ENCODE results near the gene HECW1.
"Not testable (repeated sequence)": the region's sequence is repeated elsewhere in the genome, so short reads cannot be mapped to it uniquely, and the experiment has no call there.

GRCh38 chr7:43343417-43343816 is 231.0 kb downstream of the HECW1 start:
- TF ChIP-seq EZH2phosphoT487 (IDR thresholded peaks at IDR 0.05; ENCODE audit: insufficient read depth, low read depth); EZH2 (IDR thresholded peaks at IDR 0.05; ENCODE audit: insufficient read depth, poor library complexity, severe bottlenecking): not testable (repeated sequence)
